ENCODE results near the gene ARHGDIB. TPM values are rescaled to one million over a fixed set of nuclear protein-coding genes. Genes with fewer than 3 reads are reported as not detected.

The ARHGDIB gene
- total RNA-seq, 6 experiments from 2014 or later = 0.76 to 4.8 (median 3.0) TPM

- no peak for TF ChIP-seq CTCF (IDR thresholded peaks at IDR 0.05)
- H3K27ac Mint-ChIP-seq = peak overlapping the region; percentile 82
- H3K4me1 Mint-ChIP-seq (ENCODE audit: low read depth) = peaks cover 66% of the 10 kb centered on the region
- no peaks in the 10 kb centered on the region; the same call in 1 of the 2 replicates for H3K27me3 Mint-ChIP-seq (ENCODE audit: insufficient read depth)
- peak; percentile 25 for DNase-seq
- H3K36me3 Mint-ChIP-seq (ENCODE audit: low read depth) = no peaks in the 10 kb centered on the region
- H3K4me3 Mint-ChIP-seq = peak overlapping the region; percentile 52; the same call in 1 of the 2 replicates
- no peaks in the 10 kb centered on the region for H3K9me3 Mint-ChIP-seq
These were observed 12.7 kb downstream of the ARHGDIB start for GRCh38 chr12:14948672-14949071.

GRCh38 chr12:14946861-14947260, 14.5 kb downstream of the ARHGDIB start:
- TF ChIP-seq CTCF (IDR thresholded peaks at IDR 0.05) = no peak
- Mint-ChIP-seq H3K27ac (no peak overlapping the region), H3K36me3 (ENCODE audit: low read depth) (no peaks in the 10 kb centered on the region), H3K4me1 (ENCODE audit: low read depth) (peaks cover 52% of the 10 kb centered on the region), H3K4me3 (no peak overlapping the region), H3K9me3 (no peaks in the 10 kb centered on the region), H3K27me3 (ENCODE audit: insufficient read depth) (no peaks in the 10 kb centered on the region; the same call in 1 of the 2 replicates)
- no peak for DNase-seq

GRCh38 chr12:14946162-14946561, 15.2 kb downstream of the ARHGDIB start:
- TF ChIP-seq CTCF (IDR thresholded peaks at IDR 0.05) = no peak
- no peak for DNase-seq
- no peak overlapping the region for H3K27ac Mint-ChIP-seq
- no peaks in the 10 kb centered on the region for H3K36me3 Mint-ChIP-seq (ENCODE audit: low read depth)
- H3K4me1 Mint-ChIP-seq (ENCODE audit: low read depth) = peaks cover 45% of the 10 kb centered on the region
- no peaks in the 10 kb centered on the region; the same call in 1 of the 2 replicates for H3K27me3 Mint-ChIP-seq (ENCODE audit: insufficient read depth)
- H3K4me3 Mint-ChIP-seq = no peak overlapping the region
- no peaks in the 10 kb centered on the region for H3K9me3 Mint-ChIP-seq

- DNase-seq = no peak
- H3K4me1 Mint-ChIP-seq (ENCODE audit: low read depth) = peaks cover 9% of the 10 kb centered on the region; the same call in 1 of the 2 replicates
- no peak for TF ChIP-seq CTCF (IDR thresholded peaks at IDR 0.05)
- H3K9me3 Mint-ChIP-seq = no peaks in the 10 kb centered on the region
- no peaks in the 10 kb centered on the region for H3K36me3 Mint-ChIP-seq (ENCODE audit: low read depth)
- no peak overlapping the region for H3K27ac Mint-ChIP-seq
- H3K4me3 Mint-ChIP-seq = no peak overlapping the region
- peaks cover 3% of the 10 kb centered on the region for H3K27me3 Mint-ChIP-seq (ENCODE audit: insufficient read depth)
These were observed 19.0 kb downstream of the ARHGDIB start for GRCh38 chr12:14942196-14942931.

- Mint-ChIP-seq H3K27me3 (ENCODE audit: insufficient read depth) (peaks cover 3% of the 10 kb centered on the region), H3K4me3 (no peak overlapping the region), H3K36me3 (ENCODE audit: low read depth) (no peaks in the 10 kb centered on the region), H3K27ac (no peak overlapping the region), H3K9me3 (no peaks in the 10 kb centered on the region), H3K4me1 (ENCODE audit: low read depth) (no peaks in the 10 kb centered on the region)
- no peak for TF ChIP-seq CTCF (IDR thresholded peaks at IDR 0.05)
- DNase-seq = no peak
These were observed 20.0 kb downstream of the ARHGDIB start for GRCh38 chr12:14941369-14941768.
